Measurements from ENCODE around the gene SH3PXD2A. TPM values are rescaled to one million over a fixed set of nuclear protein-coding genes. Genes with fewer than 3 reads are reported as not detected.

Gene SH3PXD2A
- total RNA-seq, 1 experiment from 2014 or later: 4.5 TPM

DNA sequence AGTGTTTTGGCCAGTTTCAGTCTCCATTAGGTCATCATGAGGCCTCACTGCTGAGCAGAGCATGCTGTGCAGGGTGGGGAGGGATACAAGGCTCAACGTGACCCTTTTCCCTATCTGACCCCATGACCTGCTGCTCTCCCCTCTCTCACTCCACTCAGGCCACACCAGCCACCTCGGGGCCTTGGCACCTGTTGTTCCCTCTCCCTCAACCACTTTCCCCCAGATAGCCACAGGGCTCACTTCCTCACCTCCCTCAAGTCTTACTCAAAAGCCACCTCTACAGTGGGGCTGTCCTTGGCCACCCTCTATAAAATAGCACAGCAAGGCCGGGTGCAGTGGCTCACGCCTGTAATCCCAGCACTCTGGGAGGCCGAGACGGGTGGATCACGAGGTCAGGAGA is 13.9 kb downstream of the SH3PXD2A start:
- no peaks in the 10 kb centered on the region for H4K20me1 ChIP-seq (ENCODE audit: control insufficient read depth, insufficient read depth, insufficient read length)
- H2BK5ac ChIP-seq (ENCODE audit: insufficient read length, low read length): no peak overlapping the region
- Mint-ChIP-seq H3K27me3 (ENCODE audit: low read depth) (peaks cover 9% of the 10 kb centered on the region), H3K4me3 (no peak overlapping the region), H3K36me3 (ENCODE audit: insufficient read depth in 1 of 3, low read depth in 3 of 3) (no peaks in the 10 kb centered on the region), H3K9me3 (no peaks in the 10 kb centered on the region), H3K27ac (peak overlapping the region in 1 of 3 experiments; percentile 88; a peak in 1 of 7 replicates), H3K4me1 (peaks cover 43 to 54% of the 10 kb centered on the region in 2 experiments)
- H4K5ac ChIP-seq (ENCODE audit: insufficient read length, low read depth, low read length): no peak overlapping the region
- no peak overlapping the region for H3T11ph ChIP-seq (ENCODE audit: low read length)
- no peak overlapping the region for H3K4me2 ChIP-seq (ENCODE audit: insufficient read depth, insufficient read length, low read length)
- H3K9ac ChIP-seq (ENCODE audit: extremely low read depth, insufficient read length, low read length): no peak overlapping the region
- H4K91ac ChIP-seq (ENCODE audit: insufficient read length, low read depth, low read length): no peak overlapping the region
- H3K23me2 ChIP-seq (ENCODE audit: insufficient read length, low read depth, low read length, poor library complexity, severe bottlenecking): no peaks in the 10 kb centered on the region
- H3K79me1 ChIP-seq (ENCODE audit: insufficient read depth, low read depth, low read length, poor library complexity, severe bottlenecking): no peaks in the 10 kb centered on the region
- H3K4me1 ChIP-seq (ENCODE audit: insufficient read depth, low read length): peaks cover 14% of the 10 kb centered on the region; the same call in 1 of the 2 replicates
- TF ChIP-seq, protein P1, sequence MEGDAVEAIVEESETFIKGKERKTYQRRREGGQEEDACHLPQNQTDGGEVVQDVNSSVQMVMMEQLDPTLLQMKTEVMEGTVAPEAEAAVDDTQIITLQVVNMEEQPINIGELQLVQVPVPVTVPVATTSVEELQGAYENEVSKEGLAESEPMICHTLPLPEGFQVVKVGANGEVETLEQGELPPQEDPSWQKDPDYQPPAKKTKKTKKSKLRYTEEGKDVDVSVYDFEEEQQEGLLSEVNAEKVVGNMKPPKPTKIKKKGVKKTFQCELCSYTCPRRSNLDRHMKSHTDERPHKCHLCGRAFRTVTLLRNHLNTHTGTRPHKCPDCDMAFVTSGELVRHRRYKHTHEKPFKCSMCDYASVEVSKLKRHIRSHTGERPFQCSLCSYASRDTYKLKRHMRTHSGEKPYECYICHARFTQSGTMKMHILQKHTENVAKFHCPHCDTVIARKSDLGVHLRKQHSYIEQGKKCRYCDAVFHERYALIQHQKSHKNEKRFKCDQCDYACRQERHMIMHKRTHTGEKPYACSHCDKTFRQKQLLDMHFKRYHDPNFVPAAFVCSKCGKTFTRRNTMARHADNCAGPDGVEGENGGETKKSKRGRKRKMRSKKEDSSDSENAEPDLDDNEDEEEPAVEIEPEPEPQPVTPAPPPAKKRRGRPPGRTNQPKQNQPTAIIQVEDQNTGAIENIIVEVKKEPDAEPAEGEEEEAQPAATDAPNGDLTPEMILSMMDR (conservative IDR thresholded peaks at IDR 0.05): no peak
- no CpG with 5 or more reads among the region's 7 CpGs for WGBS (ENCODE audit: extremely low coverage, insufficient read length, low lambda C conversion rate)
- H2AFZ ChIP-seq (ENCODE audit: low read length): no peak overlapping the region
- H3K4ac ChIP-seq (ENCODE audit: low read depth, low read length): no peak overlapping the region
- H2AK5ac ChIP-seq (ENCODE audit: insufficient read length, low read length): no peak overlapping the region
- H2BK12ac ChIP-seq (ENCODE audit: insufficient read length, low read depth, low read length): no peak overlapping the region
- DNase-seq: no peak
- H3K23ac ChIP-seq (ENCODE audit: insufficient read length, low read depth, low read length): no peak overlapping the region
- no peak overlapping the region for H4K8ac ChIP-seq (replicated peaks; ENCODE audit: insufficient read length, low read depth, low read length)
- H3K27ac ChIP-seq (ENCODE audit: insufficient read length, low read depth, low read length): no peak overlapping the region
- no peak overlapping the region for H3K14ac ChIP-seq (ENCODE audit: insufficient read depth, low read length)
- no peak overlapping the region for H3K18ac ChIP-seq (ENCODE audit: insufficient read length, low read depth, low read length)
- no peak overlapping the region for H2BK20ac ChIP-seq (ENCODE audit: low read depth, low read length, poor library complexity, severe bottlenecking)
- H2BK120ac ChIP-seq (ENCODE audit: low read depth, low read length, poor library complexity, severe bottlenecking): no peak overlapping the region
- H3K56ac ChIP-seq (ENCODE audit: insufficient read length, low read depth, low read length): no peak overlapping the region
- no peaks in the 10 kb centered on the region for H3K79me2 ChIP-seq (ENCODE audit: insufficient read depth, low read length)
- H3K9me3 ChIP-seq (ENCODE audit: control insufficient read depth, low read depth, low read length): no peaks in the 10 kb centered on the region
- no peak overlapping the region for H2BK15ac ChIP-seq (ENCODE audit: low read depth, low read length)
- H3K27me3 ChIP-seq (ENCODE audit: insufficient read depth, low read length): no peaks in the 10 kb centered on the region

Measured in H9 (cell line).